Renal cortical epithelial cell (primary cell): ENCODE data around the gene SPPL2B. TPM values are rescaled to one million over a fixed set of nuclear protein-coding genes. Genes with fewer than 3 reads are reported as not detected.

ENCODE experiments used
- DNase-seq: peaks from one replicate; pipeline ENCODE4 v3.0.0-alpha.2; 2011; ENCODE audit warnings: low read depth
- total RNA-seq: library from RNA; depleted of rRNA; stranded (reverse); fragments of >200 nt; gene quantifications from 2 replicates; pipeline ENCODE4 v1.2.3, GENCODE V29; 2014

Gene SPPL2B
- total RNA-seq, 1 donor from 2014 or later: 43.7 TPM

DNA sequence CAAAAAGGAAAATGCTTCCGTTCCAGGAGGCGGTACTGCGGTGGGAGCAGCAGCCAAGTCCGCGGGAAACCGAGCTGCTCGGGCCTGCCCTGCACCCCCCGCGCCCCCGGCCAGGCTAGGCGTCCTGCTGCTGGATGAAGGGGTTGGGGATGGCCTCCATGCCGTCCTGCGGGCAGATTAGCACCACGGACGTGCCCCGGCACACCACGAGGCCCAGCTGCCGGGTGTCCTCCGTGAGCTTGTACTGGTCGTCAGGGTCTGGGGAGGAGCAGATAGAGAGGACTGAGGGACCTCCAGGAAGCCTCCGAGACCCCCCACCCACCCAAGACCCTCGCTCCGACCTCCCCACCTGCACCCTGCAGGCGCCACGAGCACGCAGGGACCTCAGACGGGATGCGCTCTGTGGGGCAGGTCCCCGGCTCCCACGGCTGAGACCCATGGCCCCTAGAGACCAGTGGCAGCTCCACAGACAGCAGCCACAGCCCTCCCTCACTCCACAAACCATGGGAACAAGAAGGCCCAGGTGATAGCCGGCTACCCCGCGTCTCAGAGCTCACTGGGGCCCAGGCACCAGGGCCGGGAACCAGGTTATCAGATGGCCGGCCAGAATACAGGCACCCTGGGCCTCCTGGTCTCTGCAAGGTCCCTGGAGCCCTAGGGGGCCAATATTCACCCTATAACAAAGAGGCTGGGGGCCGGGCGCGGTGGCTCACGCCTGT is 6.8 kb upstream of the SPPL2B start:
- DNase-seq: no peak

- no peak for DNase-seq
Measured at GRCh38 chr19:2323707-2324106, 4.8 kb upstream of the SPPL2B start.

DNA sequence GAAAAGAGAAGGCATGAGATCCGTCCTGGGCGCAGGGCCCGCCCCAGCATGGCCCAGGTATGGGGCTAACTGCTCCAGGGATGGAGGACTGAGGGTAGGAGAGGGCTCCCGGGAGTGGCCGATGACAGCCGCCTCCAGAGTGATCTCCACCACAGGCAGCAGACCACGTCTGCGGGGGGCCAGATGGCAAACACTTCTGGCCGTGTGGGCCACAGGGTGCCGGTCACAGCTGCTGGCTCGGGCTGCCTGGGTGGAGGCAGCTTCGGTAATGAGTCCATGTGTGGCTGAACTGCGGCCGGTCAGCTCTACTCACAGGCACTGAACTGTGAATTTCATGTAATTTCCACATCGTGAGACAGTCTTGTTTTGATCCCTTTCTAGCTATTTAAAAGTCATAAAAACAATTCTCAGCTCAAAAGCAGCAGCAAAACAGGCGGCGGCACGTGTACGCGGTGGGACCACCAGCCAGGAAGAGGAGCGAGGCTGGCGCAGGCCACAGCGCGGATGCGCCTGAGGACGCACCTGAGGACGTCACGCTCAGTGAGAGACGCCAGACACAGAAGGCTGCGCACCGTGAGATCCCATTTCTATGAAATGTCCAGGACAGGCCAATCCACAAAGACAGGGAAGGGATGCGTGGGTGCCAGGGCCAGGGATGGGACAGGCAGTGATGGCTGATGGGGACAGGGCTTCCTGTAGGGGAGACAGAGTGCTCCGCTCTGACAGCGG is 4.1 kb upstream of the SPPL2B start:
- no peak for DNase-seq

GRCh38 chr19:2325281-2326046 is 3.0 kb upstream of the SPPL2B start:
- no peak for DNase-seq

DNA sequence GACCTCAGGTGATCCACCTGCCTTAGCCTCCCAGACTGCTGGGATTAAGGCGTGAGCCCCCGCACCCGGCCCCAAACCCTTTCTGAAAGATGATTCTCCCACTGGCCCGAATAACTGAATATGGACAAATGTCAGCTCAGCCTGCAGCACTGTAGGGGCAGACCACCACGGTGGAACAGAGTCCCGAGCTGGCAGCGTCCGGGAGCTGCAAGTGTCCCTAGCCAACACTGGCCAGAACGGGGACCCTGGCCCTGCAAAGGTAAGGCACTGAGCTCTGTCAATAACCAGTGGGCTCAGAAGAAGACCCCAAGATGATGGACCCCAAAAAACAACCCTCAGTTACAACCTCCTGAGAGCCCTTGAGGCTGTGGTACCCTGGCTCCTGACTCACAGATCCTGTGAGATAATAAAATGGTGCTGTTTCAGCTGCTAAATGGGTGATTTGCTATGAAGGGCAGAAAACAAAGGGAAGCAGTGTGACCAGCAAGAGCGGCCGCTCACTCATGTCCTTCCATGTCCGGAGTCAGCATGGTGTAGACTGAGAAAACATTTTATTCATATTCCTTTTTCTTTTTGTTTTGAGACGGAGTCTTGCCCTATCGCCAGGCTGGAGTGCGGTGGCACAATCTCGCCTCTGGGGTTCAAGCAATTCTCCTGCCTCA is 1.7 kb upstream of the SPPL2B start:
- DNase-seq: no peak

DNA sequence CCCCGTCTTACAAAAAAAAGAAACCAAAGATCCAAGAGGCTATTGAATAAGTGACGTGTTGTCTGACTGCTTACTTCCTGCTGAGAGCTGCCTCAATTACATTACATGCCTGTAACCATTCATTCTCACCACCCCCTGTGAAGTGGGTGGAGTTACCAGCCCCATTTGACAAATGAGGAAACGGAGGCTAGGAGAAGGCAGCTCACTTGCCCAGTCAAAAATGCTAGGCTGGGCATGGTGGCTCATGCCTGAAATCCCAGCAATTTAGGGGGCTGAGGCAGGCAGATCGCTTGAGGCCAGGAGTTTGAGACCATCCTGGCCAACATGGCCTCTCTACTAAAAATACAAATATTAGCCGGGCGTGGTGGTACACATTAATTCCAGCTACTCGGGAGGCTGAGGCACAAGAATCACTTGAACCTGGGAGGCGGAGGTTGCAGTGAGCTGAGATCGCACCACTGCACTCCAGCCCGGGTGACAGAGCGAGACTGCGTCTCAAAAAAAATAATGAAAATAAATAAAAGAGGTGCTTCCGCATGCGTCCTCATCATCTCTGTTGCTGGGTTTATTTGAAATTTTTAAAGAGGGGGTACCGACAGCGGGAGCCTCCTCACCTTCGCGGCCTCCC is 597 bp upstream of the SPPL2B start:
- DNase-seq: peak; percentile 90

DNA sequence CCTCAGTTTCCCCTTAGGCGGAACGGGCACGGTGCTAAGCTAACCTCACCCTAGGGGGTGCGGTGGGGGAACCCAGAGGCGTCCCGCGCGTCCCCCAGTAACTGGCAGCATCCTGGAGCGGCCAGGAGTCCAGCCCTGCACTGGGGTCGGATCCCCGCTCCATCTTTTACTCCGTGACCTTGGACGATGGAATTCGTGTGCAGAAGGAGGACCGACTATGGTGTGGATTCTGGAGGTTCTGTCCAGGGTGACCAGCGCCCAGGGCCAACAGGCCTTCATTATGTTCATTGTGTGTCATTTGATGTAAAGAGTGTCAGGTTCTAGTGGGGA is 630 bp downstream of the SPPL2B start:
- no peak for DNase-seq

DNA sequence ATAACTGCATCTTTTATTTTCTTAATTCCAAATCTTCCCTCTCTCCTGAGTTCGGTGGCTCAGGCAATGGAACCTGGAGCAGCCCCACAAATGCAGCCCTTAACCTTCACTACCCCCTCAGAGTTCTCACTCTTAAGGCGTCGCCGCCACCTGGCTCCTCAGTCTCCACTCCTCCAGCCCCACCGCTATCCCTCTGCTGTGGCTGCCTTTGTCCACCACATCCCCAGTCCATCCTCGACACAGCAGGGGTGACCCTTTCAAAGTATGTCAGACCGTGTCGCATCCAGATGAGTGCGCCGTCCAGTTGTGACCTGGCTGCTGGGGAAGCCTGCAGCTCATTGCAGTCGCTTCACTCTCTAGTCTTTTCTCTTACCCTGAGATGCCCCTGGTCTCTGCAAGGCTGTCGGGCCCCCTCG is 1.0 kb downstream of the SPPL2B start:
- DNase-seq: no peak

DNA sequence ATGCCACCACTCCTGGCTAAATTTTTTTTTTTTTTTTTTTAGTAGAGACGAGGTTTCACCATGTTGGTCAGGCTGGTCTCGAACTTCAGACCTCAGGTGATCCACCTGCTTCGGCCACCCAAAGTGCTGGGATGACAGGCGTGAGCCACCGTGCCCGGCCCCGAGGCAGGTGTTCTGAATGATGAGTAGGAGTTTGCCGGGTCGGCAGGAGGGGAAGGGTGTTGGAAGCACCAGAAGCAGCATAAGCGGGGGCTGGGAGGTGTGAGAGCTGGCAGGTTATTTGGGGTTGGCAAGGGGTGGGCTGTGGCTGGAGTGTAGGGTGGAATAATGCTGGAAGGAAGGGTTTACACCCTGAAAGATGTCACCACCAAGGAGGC is 1.8 kb downstream of the SPPL2B start:
- DNase-seq: no peak

DNA sequence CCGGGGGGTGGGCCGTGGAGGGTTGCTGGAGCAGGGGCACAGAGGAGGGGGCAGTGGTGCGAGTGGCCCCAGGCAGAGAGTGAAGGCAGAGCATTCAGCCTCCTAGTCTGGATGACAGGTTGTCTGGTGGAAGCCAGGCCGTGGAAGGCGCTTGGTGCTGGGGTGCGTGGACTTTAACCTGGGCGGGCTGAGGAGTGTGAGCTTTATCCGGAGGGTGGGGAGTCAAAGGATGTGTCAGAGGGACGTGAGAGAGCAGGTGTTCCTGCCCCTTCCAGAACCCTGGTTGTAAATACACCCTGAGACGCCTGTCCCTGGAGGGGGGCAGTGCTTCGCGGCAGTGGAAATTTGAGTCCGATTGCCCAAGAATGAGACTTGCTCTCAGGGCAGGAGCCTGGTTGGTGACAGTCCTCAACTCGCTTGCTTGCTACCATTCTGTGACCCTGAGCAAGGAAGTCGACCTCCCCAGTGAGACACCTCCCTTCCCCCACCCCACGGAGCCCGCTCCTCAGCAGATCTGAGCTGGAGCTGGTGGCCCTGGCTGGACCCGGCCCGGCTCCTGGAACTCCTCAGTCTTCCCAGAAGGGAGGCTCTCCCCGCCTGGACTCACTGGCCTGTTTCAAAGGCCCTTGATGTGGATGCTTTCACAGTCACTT is 2.3 kb downstream of the SPPL2B start:
- peak; percentile 27 for DNase-seq

DNA sequence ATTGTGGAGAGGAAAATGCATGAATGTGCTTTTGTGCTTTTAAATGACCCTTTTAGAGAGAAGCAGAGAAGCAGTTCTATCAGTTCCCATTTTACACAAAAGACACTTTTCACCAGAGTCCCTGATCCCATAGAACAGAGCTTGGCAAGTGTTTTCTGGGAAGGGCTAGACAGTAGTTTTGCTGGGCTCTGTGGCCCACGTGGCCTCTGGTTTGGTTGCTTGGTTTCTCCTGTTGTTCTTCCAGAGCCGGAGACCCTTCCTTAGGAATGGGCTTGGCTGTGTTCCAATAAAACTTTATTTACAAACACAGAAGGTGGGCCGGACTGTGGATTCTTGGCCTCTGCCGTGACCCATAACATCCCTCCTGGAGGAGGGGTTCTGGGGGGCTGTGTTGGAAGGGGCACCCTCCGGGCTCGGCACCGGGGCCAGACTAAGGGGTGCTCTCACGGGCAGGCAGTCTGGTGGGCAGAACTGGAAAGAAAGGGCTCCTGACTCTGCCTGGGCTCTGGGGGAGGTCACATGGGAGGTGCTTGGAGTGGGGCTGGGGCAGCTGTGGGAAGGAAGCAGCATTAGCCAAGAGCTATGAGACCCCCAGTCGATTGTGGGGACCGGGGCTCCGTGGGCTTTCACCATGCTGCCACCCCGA is 3.2 kb downstream of the SPPL2B start:
- DNase-seq: no peak

GRCh38 chr19:2332341-2333026 is 4.0 kb downstream of the SPPL2B start:
- DNase-seq: no peak

DNA sequence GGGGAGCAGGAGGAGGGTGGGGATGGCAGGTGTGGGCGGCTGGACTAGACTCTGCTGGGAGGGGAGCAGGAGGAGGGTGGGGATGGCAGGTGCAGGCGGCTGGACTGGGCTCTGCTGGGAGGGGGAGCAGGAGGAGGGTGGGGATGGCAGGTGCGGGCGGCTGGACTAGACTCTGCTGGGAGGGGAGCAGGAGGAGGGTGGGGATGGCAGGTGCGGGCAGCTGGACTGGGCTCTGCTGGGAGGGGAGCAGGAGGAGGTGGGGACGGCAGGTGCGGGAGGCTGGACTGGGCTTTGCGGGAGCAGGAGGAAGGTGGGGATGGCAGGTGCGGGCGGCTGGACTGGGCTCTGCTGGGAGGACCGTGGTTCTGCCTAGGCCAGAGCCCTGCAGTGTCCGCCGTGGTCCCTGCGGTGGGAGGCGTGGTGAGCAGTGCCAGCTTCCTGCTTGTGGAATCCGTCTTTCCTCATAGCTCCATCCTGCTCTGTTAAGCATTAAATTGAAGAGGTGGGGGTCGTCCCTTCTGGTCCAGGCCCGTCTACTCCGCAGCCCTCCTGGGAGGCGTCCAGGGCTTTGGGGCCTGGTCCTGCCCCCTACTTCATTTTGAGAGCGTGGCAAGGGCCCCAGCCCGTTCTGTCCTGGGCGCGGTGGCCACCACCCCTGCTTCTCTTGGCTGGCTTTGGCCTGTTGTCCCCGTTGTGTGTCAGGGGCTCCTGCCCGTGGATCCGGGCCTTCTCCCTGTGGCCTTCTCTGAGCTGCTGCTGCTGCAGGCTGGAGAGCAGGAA is 4.7 kb downstream of the SPPL2B start:
- no peak for DNase-seq

DNA sequence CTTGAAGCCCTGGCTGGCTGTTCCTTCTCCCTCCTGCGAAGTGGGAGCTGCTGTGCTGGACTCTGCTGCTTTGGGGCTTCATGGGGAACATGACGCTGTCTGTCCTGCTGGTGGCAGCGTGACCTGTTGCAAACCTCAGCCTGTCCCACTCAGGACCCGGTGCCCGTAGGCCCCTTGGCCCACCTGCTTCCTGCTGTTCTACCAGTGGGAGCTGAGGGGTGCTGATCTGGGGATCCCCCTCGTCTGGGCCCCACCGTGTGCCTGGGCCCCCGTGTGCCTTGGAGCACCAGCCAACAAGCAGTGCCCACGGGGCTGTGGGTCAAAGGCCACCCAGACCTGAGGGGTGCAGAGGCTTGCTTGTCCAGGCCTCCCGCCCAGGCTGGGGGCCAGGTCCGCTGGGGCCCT is 5.3 kb downstream of the SPPL2B start:
- no peak for DNase-seq

GRCh38 chr19:2334426-2334825 is 5.9 kb downstream of the SPPL2B start:
- DNase-seq: no peak

DNA sequence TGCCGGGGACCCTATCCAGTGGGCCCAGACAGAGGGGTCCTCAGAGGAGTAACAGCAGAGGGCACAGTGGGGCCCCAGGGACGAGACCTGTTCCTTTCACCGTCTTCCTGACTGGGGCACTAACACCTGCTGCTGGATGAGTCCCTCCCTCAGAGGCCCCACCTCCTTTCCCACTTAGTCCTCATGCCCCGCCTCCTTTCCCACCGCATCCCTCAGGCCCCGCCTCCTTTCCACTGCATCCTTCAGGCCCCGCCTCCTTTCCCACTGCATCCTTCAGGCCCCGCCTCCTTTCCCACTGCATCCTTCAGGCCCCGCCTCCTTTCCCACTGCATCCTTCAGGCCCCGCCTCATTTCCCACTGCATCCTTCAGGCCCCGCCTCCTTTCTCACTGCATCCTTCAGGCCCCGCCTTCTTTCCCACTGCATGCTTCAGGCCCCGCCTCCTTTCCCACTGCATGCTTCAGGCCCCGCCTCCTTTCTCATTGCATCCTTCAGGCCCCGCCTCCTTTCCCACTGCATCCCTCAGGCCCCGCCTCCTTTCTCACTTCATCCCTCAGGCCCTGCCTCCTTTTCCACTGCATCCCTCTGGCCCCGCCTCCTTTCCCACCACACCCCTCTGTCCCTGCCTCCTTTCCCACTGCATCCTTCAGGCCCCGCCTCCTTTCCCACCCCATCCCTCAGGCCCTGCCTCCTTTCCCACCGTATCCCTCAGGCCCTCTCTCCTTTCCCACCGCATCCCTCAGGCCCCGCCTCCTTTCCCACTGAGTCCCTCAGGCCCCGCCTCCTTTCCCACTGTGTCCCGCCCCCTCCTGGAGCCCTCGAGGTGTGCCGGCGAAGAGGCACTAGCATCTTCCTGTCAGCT is 6.7 kb downstream of the SPPL2B start:
- no peak for DNase-seq

GRCh38 chr19:2335848-2336247 is 7.4 kb downstream of the SPPL2B start:
- no peak for DNase-seq

GRCh38 chr19:2336528-2337328 is 8.2 kb downstream of the SPPL2B start:
- DNase-seq: no peak
